GM10248 (cell line): ENCODE results near the gene SLC25A1.

Source experiments
- CTCF ChIA-PET: fragments of 300-600 bp; sonication (Branson Sonifier 250); formaldehyde crosslinking; extraction: SDS; loops from one replicate; lab custom pipeline; 2021; ENCODE audit warnings: antibody characterized with exemption; lab: Yijun Ruan, JAX
- POLR2A ChIA-PET: fragments of 350-650 bp; sonication (Branson Sonifier 250); formaldehyde crosslinking; extraction: SDS; loops from one replicate; lab custom pipeline; 2020; ENCODE audit warnings: antibody characterized with exemption; lab: Yijun Ruan, JAX
- DNase-seq: peaks from one replicate; pipeline ENCODE4 v3.0.0; 2012; ENCODE audit errors: extremely low spot score
- CTCF ChIP-seq: IDR thresholded peaks from 2 replicates; pipeline ENCODE4 v1.5.1; 2012; ENCODE audit warnings: mild to moderate bottlenecking, low read depth; ENCODE audit errors: extremely low read depth, missing control alignments, control extremely low read depth

Gene SLC25A1

GRCh38 chr22:19178657-19179496, at the start of gene SLC25A1:
SLC25A1 (minus strand) TSS chr22:19178736; CDS start chr22:19178673, 63 bp downstream.
- ChIA-PET POLR2A (interaction anchor here (1.6 kb wide), 1 partner anchor 253 kb away, joined by 4 read pairs; the partner anchor contains the start of gene HIRA), CTCF (interaction anchor here (0.7 to 3.2 kb wide), 27 partner anchors 9 to 452 kb away, joined by 3 to 37 read pairs (median 5); partner anchors contain the start of genes C22orf39, CDC45, CLTCL1 and ESS2)
- no peak for TF ChIP-seq CTCF
- DNase-seq: peak; percentile 97

- ChIA-PET CTCF (no interaction called here), POLR2A (no interaction called here)
- DNase-seq: no peak
- no peak for TF ChIP-seq CTCF
These were observed 49.6 kb upstream of the SLC25A1 start for GRCh38 chr22:19228179-19228578.

GRCh38 chr22:19226428-19226827, 47.9 kb upstream of the SLC25A1 start:
- TF ChIP-seq CTCF: no peak
- ChIA-PET POLR2A (no interaction called here), CTCF (no interaction called here)
- DNase-seq: no peak

- ChIA-PET POLR2A (no interaction called here), CTCF (no interaction called here)
- TF ChIP-seq CTCF: no peak
- DNase-seq: no peak
These were observed 47.0 kb upstream of the SLC25A1 start for GRCh38 chr22:19225560-19225959.

GRCh38 chr22:19224985-19225384, 46.4 kb upstream of the SLC25A1 start:
- POLR2A ChIA-PET: no interaction called here
- CTCF ChIA-PET: no interaction called here
- TF ChIP-seq CTCF: no peak
- no peak for DNase-seq

GRCh38 chr22:19224557-19224956, 46.0 kb upstream of the SLC25A1 start:
- TF ChIP-seq CTCF: no peak
- POLR2A ChIA-PET: no interaction called here
- no peak for DNase-seq
- CTCF ChIA-PET: no interaction called here
